K562 (cell line): ENCODE data around the gene SRGN. TPM values are rescaled to one million over a fixed set of nuclear protein-coding genes. Genes with fewer than 3 reads are reported as not detected.

Experiments
- FOXK2 ChIP-seq, 2 experiments: fragments of 450-650 bp; IDR thresholded peaks in 1 of 2; conservative IDR thresholded peaks in 1 of 2; 2 replicates each; pipeline ENCODE4 v1.6.1; 2016; ENCODE audit warnings: low read depth in 2 of 2, mild to moderate bottlenecking in 1 of 2
- FOXM1 ChIP-seq, 2 experiments: fragments of 450-650 bp in 1 of 2; sonication (generic) in 1 of 2; formaldehyde crosslinking in 1 of 2; IDR thresholded peaks; 2 replicates each; pipeline versions ENCODE4 v1.6.1 to v1.9.0; 2017 to 2022; ENCODE audit warnings: low read depth in 2 of 2, mild to moderate bottlenecking in 2 of 2, missing genetic modification reagents in 1 of 2, moderate library complexity in 1 of 2
- GATAD2B ChIP-seq: fragments of 450-650 bp; IDR thresholded peaks from 2 replicates; pipeline ENCODE4 v1.6.1; 2017; ENCODE audit warnings: mild to moderate bottlenecking, borderline replicate concordance
- HDAC1 ChIP-seq, 2 experiments: fragments of 450-650 bp; IDR thresholded peaks; 2 replicates each; pipeline ENCODE4 v1.6.1; 2016 to 2017; ENCODE audit warnings: inconsistent platforms in 1 of 2, mild to moderate bottlenecking in 1 of 2, moderate library complexity in 1 of 2
- HLTF ChIP-seq: fragments of 450-650 bp; IDR thresholded peaks from 2 replicates; pipeline ENCODE4 v1.6.1; 2016
- KLF10 ChIP-seq: fragments of 250-450 bp; sonication (Bioruptor Pico); IDR thresholded peaks from 2 replicates; pipeline ENCODE4 v1.6.1; 2021; ENCODE audit warnings: matching md5 sums
- MTA1 ChIP-seq: fragments of 450-650 bp; IDR thresholded peaks from 2 replicates; pipeline ENCODE4 v1.6.1; 2017; ENCODE audit warnings: borderline replicate concordance
- MYNN ChIP-seq, 2 experiments: sonication (generic); formaldehyde crosslinking in 1 of 2; IDR thresholded peaks; 2 replicates each; pipeline versions ENCODE4 v1.5.0 to v1.6.1; 2016 to 2020; ENCODE audit warnings: antibody characterized with exemption in 1 of 2, missing genetic modification reagents in 1 of 2
- PPARD ChIP-seq: fragments of 250-450 bp; sonication (Bioruptor Pico); IDR thresholded peaks from 2 replicates; pipeline ENCODE4 v1.8.0; 2022; ENCODE audit warnings: inconsistent platforms, mild to moderate bottlenecking, moderate library complexity
- RBM14 ChIP-seq: fragments of 200-400 bp; formaldehyde crosslinking; IDR thresholded peaks from 2 replicates; pipeline ENCODE4 v1.6.1; 2018; ENCODE audit warnings: low read depth, mild to moderate bottlenecking, low read length, moderate library complexity, borderline replicate concordance; ENCODE audit not compliant: insufficient read depth
- SMARCA5 ChIP-seq: fragments of 450-650 bp; IDR thresholded peaks from 2 replicates; pipeline ENCODE4 v1.6.1; 2016
- ZKSCAN1 ChIP-seq: fragments of 150-350 bp; IDR thresholded peaks from 2 replicates; pipeline ENCODE4 v1.6.1; 2016; ENCODE audit warnings: low read depth, low read length
- ZNF41 ChIP-seq: fragments of 250-450 bp; sonication (Bioruptor Pico); conservative IDR thresholded peaks from 2 replicates; pipeline ENCODE4 v1.4.0; 2020; ENCODE audit warnings: mild to moderate bottlenecking
- ZNF431 ChIP-seq: sonication (generic); formaldehyde crosslinking; IDR thresholded peaks from 2 replicates; pipeline ENCODE4 v1.8.0; 2022; ENCODE audit warnings: mild to moderate bottlenecking, missing genetic modification reagents
- polyA plus RNA-seq, 8 experiments: library from polyadenylated mRNA; depleted of rRNA in 4 of 8; stranded (reverse) in 5 of 8; unstranded in 3 of 8; fragments of >200 nt; fragmentation: Nextera tagmentation in 2 of 8; fragmentation: Illumina TruSeq in 1 of 8; extraction: Ambion mirVana in 2 of 8; extraction: Trizol in 1 of 8; gene quantifications; 2 replicates each; pipeline versions ENCODE4 v1.2.1 to v1.2.3, GENCODE V29; 2011 to 2014; ENCODE audit warnings: inconsistent platforms in 1 of 8, missing spikeins in 1 of 8
- total RNA-seq, 7 experiments: library from RNA; depleted of rRNA in 6 of 7; stranded (reverse); fragments of >200 nt in 6 of 7; fragmentation: Illumina TruSeq in 2 of 7; extraction: Trizol in 2 of 7; gene quantifications; 2 replicates each; pipeline versions ENCODE4 v1.2.1 to v1.2.3, GENCODE V29; 2011 to 2021; ENCODE audit warnings: low replicate concordance in 1 of 7
- TF ChIP-seq, protein P1 (sequence below): fragments of 450-650 bp; IDR thresholded peaks from 2 replicates; pipeline ENCODE4 v1.6.1; 2016
- TF ChIP-seq, protein P2 (sequence below): conservative IDR thresholded peaks from 2 replicates; pipeline ENCODE4 v1.6.1; 2011; ENCODE audit warnings: low read depth, mild to moderate bottlenecking, low read length; ENCODE audit not compliant: control insufficient read depth
- TF ChIP-seq, protein P3 (sequence below): fragments of 250-450 bp; sonication (Bioruptor Pico); IDR thresholded peaks from 2 replicates; pipeline ENCODE4 v1.5.0; 2022; ENCODE audit warnings: mild to moderate bottlenecking
- TF ChIP-seq, protein P4 (sequence below): fragments of 250-450 bp; sonication (Bioruptor Pico); IDR thresholded peaks from 2 replicates; pipeline ENCODE4 v1.5.0; 2021; ENCODE audit warnings: mild to moderate bottlenecking, borderline replicate concordance

The SRGN gene
- total and polyA plus RNA-seq, 9 of the 15 experiments (the other 6 are each of a cell fraction or from before 2014, with no cell fraction given), result 136 to 304 (median 180) TPM

DNA sequence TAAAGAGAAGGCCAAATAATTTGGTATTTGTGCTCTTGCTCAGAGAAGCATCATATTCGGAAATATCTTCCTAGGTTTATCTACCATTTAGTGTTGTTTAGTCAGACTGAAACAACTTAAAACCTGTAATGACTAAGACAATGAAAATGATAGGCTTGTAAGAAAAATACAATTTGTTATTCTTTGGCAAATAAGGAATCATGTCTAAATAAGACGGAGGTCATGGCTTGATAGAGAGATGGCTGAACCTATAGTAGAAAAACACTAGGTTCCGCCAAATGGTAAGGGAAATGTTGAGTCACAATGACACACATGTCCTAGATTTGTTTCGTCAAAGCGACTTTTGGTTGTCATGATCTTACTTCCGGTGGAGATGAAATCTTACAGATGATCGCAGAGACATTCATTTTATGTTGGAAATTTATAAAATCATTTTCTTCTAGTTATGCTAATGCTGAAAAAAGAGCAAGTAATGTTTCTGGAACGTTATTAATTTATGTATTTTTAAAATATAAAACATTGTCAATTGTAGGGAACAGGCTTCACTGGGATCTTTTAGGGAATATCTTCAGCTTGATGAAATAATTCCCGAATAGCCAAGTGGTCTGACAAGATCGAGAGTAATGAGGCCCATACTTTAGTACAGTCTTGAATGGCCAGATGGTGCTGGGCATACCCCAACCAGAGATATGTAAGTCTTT is 1.0 kb downstream of the SRGN start (continued):
- TF ChIP-seq, protein P1, sequence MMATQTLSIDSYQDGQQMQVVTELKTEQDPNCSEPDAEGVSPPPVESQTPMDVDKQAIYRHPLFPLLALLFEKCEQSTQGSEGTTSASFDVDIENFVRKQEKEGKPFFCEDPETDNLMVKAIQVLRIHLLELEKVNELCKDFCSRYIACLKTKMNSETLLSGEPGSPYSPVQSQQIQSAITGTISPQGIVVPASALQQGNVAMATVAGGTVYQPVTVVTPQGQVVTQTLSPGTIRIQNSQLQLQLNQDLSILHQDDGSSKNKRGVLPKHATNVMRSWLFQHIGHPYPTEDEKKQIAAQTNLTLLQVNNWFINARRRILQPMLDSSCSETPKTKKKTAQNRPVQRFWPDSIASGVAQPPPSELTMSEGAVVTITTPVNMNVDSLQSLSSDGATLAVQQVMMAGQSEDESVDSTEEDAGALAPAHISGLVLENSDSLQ, result peak; percentile 86
- TF ChIP-seq ZNF41 (CRISPR knock-in tag) (no peak), FOXK2 (conservative IDR thresholded peaks at IDR 0.05 in 1 of 2, IDR thresholded peaks at IDR 0.05 in 1 of 2; ENCODE audit: low read depth in 2 of 2) (peak; percentile 31 to 64; a peak in 3 of 4 replicates), GATAD2B (0 out of 2 replicates have a peak, but pooled peaks have one; percentile 42), MYNN (IDR thresholded peaks at IDR 0.05) (no peak), MYNN (CRISPR knock-in tag; IDR thresholded peaks at IDR 0.05) (no peak), PPARD (CRISPR knock-in tag) (no peak), ZNF431 (no peak), ZKSCAN1 (no peak), KLF10 (CRISPR knock-in tag) (no peak), FOXM1 (IDR thresholded peaks at IDR 0.05; ENCODE audit: low read depth) (no peak), FOXM1 (CRISPR knock-in tag; IDR thresholded peaks at IDR 0.05; ENCODE audit: low read depth) (no peak), HLTF (no peak), HDAC1 (IDR thresholded peaks at IDR 0.05) (peak in 1 of 2 experiments; percentile 46; a peak in 2 of 4 replicates), RBM14 (no peak), MTA1 (peak; percentile 71; the same call in 1 of the 2 replicates), SMARCA5 (no peak)
- TF ChIP-seq, protein P2, sequence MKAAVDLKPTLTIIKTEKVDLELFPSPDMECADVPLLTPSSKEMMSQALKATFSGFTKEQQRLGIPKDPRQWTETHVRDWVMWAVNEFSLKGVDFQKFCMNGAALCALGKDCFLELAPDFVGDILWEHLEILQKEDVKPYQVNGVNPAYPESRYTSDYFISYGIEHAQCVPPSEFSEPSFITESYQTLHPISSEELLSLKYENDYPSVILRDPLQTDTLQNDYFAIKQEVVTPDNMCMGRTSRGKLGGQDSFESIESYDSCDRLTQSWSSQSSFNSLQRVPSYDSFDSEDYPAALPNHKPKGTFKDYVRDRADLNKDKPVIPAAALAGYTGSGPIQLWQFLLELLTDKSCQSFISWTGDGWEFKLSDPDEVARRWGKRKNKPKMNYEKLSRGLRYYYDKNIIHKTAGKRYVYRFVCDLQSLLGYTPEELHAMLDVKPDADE, result no peak
- TF ChIP-seq, protein P3, sequence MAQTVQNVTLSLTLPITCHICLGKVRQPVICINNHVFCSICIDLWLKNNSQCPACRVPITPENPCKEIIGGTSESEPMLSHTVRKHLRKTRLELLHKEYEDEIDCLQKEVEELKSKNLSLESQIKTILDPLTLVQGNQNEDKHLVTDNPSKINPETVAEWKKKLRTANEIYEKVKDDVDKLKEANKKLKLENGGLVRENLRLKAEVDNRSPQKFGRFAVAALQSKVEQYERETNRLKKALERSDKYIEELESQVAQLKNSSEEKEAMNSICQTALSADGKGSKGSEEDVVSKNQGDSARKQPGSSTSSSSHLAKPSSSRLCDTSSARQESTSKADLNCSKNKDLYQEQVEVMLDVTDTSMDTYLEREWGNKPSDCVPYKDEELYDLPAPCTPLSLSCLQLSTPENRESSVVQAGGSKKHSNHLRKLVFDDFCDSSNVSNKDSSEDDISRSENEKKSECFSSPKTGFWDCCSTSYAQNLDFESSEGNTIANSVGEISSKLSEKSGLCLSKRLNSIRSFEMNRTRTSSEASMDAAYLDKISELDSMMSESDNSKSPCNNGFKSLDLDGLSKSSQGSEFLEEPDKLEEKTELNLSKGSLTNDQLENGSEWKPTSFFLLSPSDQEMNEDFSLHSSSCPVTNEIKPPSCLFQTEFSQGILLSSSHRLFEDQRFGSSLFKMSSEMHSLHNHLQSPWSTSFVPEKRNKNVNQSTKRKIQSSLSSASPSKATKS (CRISPR knock-in tag), result no peak
- TF ChIP-seq, protein P4, sequence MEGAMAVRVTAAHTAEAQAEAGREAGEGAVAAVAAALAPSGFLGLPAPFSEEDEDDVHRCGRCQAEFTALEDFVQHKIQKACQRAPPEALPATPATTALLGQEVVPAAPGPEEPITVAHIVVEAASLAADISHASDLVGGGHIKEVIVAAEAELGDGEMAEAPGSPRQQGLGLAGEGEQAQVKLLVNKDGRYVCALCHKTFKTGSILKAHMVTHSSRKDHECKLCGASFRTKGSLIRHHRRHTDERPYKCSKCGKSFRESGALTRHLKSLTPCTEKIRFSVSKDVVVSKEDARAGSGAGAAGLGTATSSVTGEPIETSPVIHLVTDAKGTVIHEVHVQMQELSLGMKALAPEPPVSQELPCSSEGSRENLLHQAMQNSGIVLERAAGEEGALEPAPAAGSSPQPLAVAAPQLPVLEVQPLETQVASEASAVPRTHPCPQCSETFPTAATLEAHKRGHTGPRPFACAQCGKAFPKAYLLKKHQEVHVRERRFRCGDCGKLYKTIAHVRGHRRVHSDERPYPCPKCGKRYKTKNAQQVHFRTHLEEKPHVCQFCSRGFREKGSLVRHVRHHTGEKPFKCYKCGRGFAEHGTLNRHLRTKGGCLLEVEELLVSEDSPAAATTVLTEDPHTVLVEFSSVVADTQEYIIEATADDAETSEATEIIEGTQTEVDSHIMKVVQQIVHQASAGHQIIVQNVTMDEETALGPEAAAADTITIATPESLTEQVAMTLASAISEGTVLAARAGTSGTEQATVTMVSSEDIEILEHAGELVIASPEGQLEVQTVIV, result no peak
